ENCODE measurements around the gene AHSP. TPM values are rescaled to one million over a fixed set of nuclear protein-coding genes. Genes with fewer than 3 reads are reported as not detected.
A peak's percentile ranks its signal among the peaks of the same experiment; 100 is the strongest.

AHSP gene
- total and polyA plus RNA-seq, 4 donors: 0.30 to 47.8 TPM; not detected in 2

- no peak overlapping the region for H3K9ac ChIP-seq (ENCODE audit: insufficient read depth in 1 of 2, low read length in 2 of 2)
- peak overlapping the region in 1 of 2 donors; percentile 73 for H3K27ac ChIP-seq (ENCODE audit: low read depth in 1 of 2, low read length in 1 of 2)
- H3K27me3 ChIP-seq (ENCODE audit: control insufficient read depth in 3 of 3, insufficient read depth in 3 of 3, low read length in 2 of 3): no peaks in the 10 kb centered on the region
These were observed 23.5 kb upstream of the AHSP start for GRCh38 chr16:31504159-31504558.

GRCh38 chr16:31505483-31505882, 22.2 kb upstream of the AHSP start:
- Histone ChIP-seq H3K9ac (ENCODE audit: insufficient read depth in 1 of 2, low read length in 2 of 2) (no peak overlapping the region), H3K4me1 (ENCODE audit: control insufficient read depth in 5 of 5, insufficient read depth in 5 of 5, low read length in 5 of 5) (peaks cover 11 to 29% (median 18%) of the 10 kb centered on the region in 5 donors), H3K27me3 (ENCODE audit: control insufficient read depth in 3 of 3, insufficient read depth in 3 of 3, low read length in 2 of 3) (no peaks in the 10 kb centered on the region), H3K27ac (ENCODE audit: low read depth in 1 of 2, low read length in 1 of 2) (no peak overlapping the region), H3K36me3 (ENCODE audit: control insufficient read depth in 4 of 4, insufficient read depth in 4 of 4, low read length in 4 of 4) (peaks cover 0 to 8% (median 5%) of the 10 kb centered on the region in 4 donors), H3K4me3 (no peak overlapping the region), H3K9me3 (ENCODE audit: control insufficient read depth in 4 of 4, insufficient read depth in 3 of 4, low read length in 3 of 4) (no peaks in the 10 kb centered on the region)
- ATAC-seq (ENCODE audit: insufficient read depth, low FRiP score) (no peak), DNase-seq (no peak)
- WGBS, 2 donors: 42 to 67% methylated on average over 4 of the region's 4 CpGs
- TF ChIP-seq CTCF (IDR thresholded peaks at IDR 0.05; ENCODE audit: control extremely low read depth, extremely low read depth): no peak

More at GRCh38 chr16:31504159-31504558, 23.5 kb upstream of the AHSP start:
- no peak for DNase-seq
- 36 to 43% methylated on average over 8 of the region's 8 CpGs for WGBS, 2 donors
- Histone ChIP-seq H3K4me3 (no peak overlapping the region), H3K36me3 (ENCODE audit: control insufficient read depth in 4 of 4, insufficient read depth in 4 of 4, low read length in 4 of 4) (peaks cover 0 to 17% (median 12%) of the 10 kb centered on the region in 4 donors), H3K9me3 (ENCODE audit: control insufficient read depth in 4 of 4, insufficient read depth in 3 of 4, low read length in 3 of 4) (no peaks in the 10 kb centered on the region), H3K4me1 (ENCODE audit: control insufficient read depth in 5 of 5, insufficient read depth in 5 of 5, low read length in 5 of 5) (peaks cover 11 to 23% (median 17%) of the 10 kb centered on the region in 5 donors)
- TF ChIP-seq CTCF (IDR thresholded peaks at IDR 0.05; ENCODE audit: control extremely low read depth, extremely low read depth): no peak
- ATAC-seq (ENCODE audit: insufficient read depth, low FRiP score): no peak

- TF ChIP-seq CTCF (IDR thresholded peaks at IDR 0.05; ENCODE audit: control extremely low read depth, extremely low read depth): no peak
- peak; percentile 3 for ATAC-seq (ENCODE audit: insufficient read depth, low FRiP score)
- Histone ChIP-seq H3K4me1 (ENCODE audit: control insufficient read depth in 5 of 5, insufficient read depth in 5 of 5, low read length in 5 of 5) (peaks cover 11 to 22% (median 13%) of the 10 kb centered on the region in 5 donors), H3K36me3 (ENCODE audit: control insufficient read depth in 4 of 4, insufficient read depth in 4 of 4, low read length in 4 of 4) (peaks cover 0 to 5% (median 3%) of the 10 kb centered on the region in 4 donors), H3K27me3 (ENCODE audit: control insufficient read depth in 3 of 3, insufficient read depth in 3 of 3, low read length in 2 of 3) (no peaks in the 10 kb centered on the region), H3K27ac (ENCODE audit: low read depth in 1 of 2, low read length in 1 of 2) (peak overlapping the region; percentile 97 to 99), H3K9me3 (ENCODE audit: control insufficient read depth in 4 of 4, insufficient read depth in 3 of 4, low read length in 3 of 4) (no peaks in the 10 kb centered on the region), H3K4me3 (peak overlapping the region; percentile 100), H3K9ac (ENCODE audit: insufficient read depth in 1 of 2, low read length in 2 of 2) (peak overlapping the region; percentile 94)
- 3 to 5% methylated on average over 12 of the region's 12 CpGs for WGBS, 2 donors
- no peak for DNase-seq
These were observed 20.1 kb upstream of the AHSP start for GRCh38 chr16:31507617-31507928.

All from lung (tissue), 12 donors.